NCI-H1105 treated with DMSO at 0.1 percent for 48 hours (cell line): ENCODE measurements around the gene STOX1.
"Not testable (repeated sequence)": the region's sequence is repeated elsewhere in the genome, so short reads cannot be mapped to it uniquely, and the experiment has no call there.

Experiments
- DNase-seq: peaks from one replicate; lab custom pipeline; 2025; lab: John Stamatoyannopoulos, UW

The STOX1 gene

DNA sequence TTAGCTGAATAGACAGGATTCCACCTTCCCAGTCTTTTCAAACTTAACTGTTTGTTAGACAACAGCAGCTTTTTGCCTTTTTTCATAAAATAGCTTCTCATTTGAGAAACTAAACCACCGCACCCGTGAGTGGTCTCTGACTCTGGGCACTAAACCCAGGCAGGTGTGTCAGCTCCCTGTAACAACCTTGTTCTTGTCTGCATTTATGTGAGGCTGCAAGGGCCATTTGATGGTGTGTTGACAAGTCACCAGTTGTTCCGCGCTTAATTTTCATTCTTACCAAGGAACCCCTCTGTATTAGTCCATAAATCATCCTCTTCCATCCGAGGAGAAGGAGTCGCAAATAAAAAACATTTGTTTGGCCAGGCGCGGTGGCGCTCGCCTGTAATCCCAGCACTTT lies 1.5 kb downstream of the STOX1 start:
- DNase-seq = no peak

GRCh38 chr10:68829521-68829920 lies 2.2 kb downstream of the STOX1 start:
- no peak for DNase-seq

GRCh38 chr10:68829952-68830351 lies 2.6 kb downstream of the STOX1 start:
- no peak for DNase-seq

DNA sequence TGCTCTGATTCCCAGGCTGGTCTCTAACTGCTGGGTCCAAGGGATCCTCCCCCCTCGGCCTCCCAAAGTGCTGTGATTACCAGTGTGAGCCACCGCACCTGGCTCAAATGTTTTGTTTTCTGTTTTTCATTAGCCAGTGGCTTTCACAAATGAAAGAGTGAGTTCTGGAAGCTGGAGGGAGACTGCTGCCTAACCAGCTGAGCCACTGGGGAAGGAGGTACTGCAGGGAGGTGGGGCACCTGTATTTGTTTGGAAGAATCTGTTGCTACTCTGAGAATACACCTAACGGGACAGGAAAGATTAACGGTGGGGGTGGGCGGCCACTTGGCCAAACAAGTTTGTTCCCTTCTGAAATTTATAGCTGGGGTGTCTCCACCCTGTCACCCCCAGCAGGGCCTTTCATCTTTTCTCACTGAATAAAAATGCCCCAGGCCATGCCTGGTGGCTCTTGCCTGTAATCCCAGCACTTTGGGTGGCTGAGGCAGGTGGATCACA lies 4.7 kb downstream of the STOX1 start:
- DNase-seq = no peak

DNA sequence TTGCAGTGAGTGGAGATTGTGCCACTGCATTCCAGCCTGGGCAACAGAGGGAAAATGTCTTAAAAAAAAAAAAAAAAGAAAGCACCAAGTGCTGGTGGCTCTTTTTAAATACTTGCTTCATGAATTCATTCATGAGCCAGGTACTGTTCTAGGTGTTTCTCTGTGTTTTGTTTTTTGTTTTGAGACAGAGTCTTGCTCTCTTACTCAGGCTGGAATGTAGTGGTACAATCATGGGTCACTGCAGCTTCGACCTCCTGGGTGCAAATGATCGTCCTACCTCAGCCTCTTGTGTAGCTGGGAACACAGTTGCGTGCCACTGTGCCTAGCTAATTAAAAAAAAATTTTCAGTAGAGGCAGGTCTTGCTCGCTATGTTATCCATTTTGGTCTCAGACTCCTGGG lies 5.3 kb downstream of the STOX1 start:
- DNase-seq = no peak

DNA sequence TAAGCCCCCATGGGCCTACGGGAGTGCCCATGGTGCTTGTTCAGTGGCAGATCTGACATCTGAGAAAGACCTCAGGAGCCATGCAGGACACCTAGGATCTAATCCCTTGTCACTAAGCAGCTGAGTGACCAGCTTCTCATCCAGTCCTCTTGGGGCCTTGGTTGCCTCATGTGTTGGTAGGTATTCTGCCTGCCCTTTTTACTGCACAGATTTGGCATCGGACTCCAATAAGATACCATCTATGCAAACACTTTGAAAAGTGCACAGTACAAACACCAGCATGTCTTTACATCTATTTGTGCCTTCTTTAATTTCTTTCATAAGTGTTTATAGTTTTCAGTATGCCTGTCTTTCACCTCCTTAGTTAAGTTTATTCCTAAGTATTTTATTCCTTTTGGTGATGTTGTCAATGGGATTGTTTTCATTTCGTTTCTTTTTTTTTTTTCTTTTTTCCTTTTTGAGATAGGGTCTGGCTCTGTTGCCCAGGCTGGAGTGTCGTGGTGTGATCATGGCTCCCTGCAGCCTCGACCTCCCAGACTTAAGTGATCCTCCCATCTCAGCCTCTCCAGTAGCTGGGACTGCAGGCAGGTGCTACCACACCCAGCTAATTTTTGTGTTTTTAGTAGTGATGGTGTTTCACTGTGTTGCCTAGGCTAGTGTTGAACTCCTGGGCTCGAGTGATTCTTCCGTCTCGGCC lies 10.4 kb downstream of the STOX1 start:
- no peak for DNase-seq

DNA sequence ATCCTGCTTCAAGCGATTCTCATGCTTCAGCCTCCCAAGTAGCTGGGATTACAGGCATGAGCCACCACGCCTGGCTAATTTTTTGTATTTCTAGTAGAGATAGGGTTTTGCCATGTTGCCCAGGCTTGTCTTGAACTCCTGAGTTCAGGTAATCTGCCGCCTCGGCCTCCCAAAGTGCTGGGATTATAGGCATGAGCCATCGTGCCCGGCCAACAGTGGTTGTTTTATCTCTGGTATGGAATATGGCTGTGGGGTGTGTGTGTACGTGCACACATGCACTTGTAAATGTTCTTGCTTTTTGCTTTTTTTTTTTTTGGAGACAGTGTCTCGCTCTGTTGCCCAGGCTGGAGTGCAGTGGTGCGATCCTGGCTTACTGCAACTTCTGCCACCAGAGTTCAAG lies 13.3 kb downstream of the STOX1 start:
- not testable (repeated sequence) for DNase-seq

- no peak for DNase-seq
Measured at GRCh38 chr10:68848281-68848680, 20.9 kb downstream of the STOX1 start.

GRCh38 chr10:68848806-68849205 lies 21.5 kb downstream of the STOX1 start:
- no peak for DNase-seq

GRCh38 chr10:68856352-68856751 lies 29.0 kb downstream of the STOX1 start:
- DNase-seq = no peak

- DNase-seq = no peak
Measured at GRCh38 chr10:68857005-68857404, 29.7 kb downstream of the STOX1 start.

DNA sequence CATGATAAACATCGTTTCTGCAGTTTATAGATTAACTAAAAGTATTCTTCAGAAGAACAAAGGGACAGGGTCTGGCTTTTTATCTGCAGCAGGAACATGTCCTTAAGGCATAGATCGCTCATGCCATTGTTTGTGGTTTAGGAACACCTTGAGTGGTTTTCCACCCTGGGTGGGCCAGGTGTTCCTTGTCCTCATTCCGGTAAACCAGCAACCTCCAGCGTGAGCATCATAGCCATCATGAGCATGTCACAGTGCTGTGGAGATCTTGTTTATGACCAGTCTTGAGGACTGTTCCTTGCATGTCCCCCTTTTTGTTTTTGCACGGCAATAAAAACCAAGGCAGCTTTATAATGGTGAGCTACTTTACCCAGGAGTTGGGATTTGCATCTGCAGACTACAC lies 33.9 kb downstream of the STOX1 start:
- no peak for DNase-seq

DNA sequence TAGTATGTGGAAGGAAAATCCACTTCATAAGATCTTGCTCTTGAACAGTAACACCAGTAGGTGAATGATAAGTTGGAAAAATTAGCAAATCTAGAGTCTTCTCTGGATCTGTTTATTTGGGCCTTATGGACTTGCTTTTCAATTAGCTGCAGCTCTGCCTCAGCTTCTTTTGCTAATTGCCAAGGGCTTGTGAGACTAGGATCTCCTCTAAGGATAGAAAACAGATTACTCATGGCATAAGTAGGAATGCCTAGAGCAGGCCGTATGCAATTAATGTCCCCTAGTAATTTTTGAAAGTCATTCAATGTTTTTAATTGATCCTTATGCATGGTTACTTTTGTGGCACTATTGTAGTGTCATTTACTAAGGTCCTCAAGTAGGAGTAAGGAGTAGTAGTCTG lies 37.3 kb downstream of the STOX1 start:
- DNase-seq = no peak

DNA sequence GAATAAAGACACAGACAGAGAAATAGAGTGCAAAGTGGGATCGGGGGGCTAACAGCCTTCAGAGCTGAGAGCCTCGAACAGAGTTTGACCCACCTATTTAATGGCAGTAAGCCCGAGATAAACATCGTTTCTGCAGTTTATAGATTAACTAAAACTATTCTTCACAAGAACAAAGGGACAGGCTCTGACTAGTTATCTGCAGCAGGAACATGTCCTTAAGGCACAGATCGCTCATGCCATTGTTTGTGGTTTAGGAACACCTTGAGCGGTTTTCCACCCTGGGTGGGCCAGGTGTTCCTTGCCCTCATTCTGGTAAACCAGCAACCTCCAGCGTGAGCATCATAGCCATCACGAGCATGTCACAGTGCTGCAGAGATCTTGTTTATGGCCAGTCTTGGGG lies 40.8 kb downstream of the STOX1 start:
- DNase-seq = not testable (repeated sequence)

- DNase-seq = no peak
Measured at GRCh38 chr10:68869623-68870022, 42.3 kb downstream of the STOX1 start.

DNA sequence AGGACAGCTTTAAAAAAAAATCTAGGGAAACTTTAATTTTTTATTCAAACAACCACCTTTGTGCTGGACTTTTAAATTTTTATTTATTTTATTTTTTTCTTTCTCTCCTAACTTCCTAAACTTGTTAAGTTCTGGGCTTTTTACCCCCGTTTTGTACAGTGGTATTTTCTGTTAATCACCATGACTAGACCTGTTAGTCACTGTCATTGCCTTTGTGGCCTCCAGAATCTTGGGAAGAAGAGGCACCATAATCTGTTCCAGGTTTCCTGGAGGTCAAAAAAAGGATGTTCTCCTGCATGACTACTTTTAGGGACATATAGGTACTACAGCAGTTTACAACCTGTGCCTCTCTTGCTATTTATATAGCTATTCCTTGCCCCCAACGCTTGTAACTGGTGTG lies 42.7 kb downstream of the STOX1 start:
- no peak for DNase-seq

GRCh38 chr10:68870545-68871104 lies 43.3 kb downstream of the STOX1 start:
- DNase-seq = no peak

DNA sequence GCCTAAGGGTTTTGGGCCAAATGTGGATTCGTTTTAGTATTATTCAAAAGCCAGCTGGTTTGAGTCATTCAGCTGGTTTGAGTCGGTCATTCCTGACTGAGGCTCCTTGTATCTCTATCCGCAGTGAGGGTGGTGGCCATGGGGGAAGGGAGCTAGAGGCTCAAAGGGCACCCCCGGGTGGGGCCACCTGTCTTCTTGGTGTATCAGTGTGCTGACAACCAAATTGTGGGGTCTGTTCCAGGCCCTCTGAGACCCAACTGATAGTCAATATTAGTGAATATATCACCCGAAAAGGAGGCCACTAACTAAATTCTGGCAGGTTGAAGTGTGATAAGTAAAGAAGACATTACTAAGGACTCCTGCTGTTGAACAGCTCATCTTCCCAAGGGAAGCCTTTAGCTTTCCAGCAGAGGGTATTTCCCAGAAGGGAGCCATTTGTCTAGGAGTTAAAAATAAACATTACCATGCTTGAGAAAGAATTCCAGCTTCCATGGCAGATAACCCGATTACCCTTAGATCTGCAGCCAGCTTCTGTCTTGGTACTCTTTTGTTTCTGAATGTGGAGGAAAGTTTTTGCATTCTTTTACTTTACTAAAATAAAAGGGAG lies 43.9 kb downstream of the STOX1 start:
- DNase-seq = peak; percentile 64

- DNase-seq = peak; percentile 94
Measured at GRCh38 chr10:68871731-68872342, 44.5 kb downstream of the STOX1 start.

GRCh38 chr10:68876246-68877138 lies 49.2 kb downstream of the STOX1 start:
- DNase-seq = peak; percentile 26

- DNase-seq = no peak
Measured at GRCh38 chr10:68877482-68878110, 50.3 kb downstream of the STOX1 start.

DNA sequence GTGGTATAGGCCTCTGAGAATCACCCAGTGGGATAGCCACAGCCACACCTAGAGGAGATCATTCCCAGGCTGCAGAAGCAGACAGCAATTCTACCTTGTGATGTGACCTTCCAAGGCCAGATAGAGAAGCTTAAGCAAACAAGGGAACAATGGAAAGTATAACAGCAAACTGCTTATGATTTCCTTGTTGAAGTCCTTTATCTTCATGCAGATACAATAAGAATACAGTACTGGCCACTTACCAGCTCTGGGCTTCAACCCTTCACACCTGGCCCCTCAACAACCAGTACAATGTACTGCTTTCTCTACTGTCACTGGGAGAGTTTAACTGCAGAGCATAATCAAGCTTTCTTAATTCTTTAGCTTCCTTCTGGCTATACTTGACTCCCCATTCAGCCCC lies 51.2 kb downstream of the STOX1 start:
- DNase-seq = no peak
